Measurements from ENCODE around the gene CLIC4.

- TF ChIP-seq CTCF (conservative IDR thresholded peaks at IDR 0.05 in 1 of 2, IDR thresholded peaks at IDR 0.05 in 1 of 2; ENCODE audit: extremely low read depth in 1 of 2, insufficient read depth in 1 of 2, low read depth in 1 of 2, low read length in 2 of 2) = no peak
- TF ChIP-seq EZH2 (IDR thresholded peaks at IDR 0.05; ENCODE audit: borderline replicate concordance, low read length) = no peak
Observed at GRCh38 chr1:24773618-24774017, 28.4 kb downstream of the CLIC4 start.

Measured in mammary epithelial cell (primary cell).